HG02678 (cell line): ENCODE results near the gene RELT.
"Not testable (repeated sequence)": the region's sequence is repeated elsewhere in the genome, so short reads cannot be mapped to it uniquely, and the experiment has no call there.

ENCODE experiments used
- ATAC-seq: cut with Tn5 transposase; IDR thresholded peaks from one replicate; pipeline ENCODE4 v1.9.1; 2021; ENCODE audit warnings: mild to moderate bottlenecking, moderate library complexity; ENCODE audit not compliant: unreplicated experiment

The RELT gene

DNA sequence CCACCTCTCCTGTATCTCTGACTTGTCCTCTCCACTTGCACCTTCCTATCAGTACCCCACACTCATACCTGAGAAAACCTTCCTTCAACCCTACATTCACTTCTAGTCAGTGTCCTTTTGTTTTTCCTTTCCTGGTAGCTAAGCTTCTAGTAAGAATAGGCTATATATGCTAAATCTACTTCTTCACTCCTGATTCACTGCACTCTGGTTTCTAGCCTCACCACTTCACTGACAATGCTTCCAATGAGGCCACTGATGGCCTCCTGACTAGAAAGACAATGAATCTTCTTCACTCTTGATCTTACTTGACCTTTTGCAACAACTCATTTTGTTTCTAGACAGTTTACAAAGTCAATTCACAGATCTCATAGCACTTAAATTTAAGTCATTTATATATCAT, 52.0 kb downstream of the RELT start:
- ATAC-seq = no peak

DNA sequence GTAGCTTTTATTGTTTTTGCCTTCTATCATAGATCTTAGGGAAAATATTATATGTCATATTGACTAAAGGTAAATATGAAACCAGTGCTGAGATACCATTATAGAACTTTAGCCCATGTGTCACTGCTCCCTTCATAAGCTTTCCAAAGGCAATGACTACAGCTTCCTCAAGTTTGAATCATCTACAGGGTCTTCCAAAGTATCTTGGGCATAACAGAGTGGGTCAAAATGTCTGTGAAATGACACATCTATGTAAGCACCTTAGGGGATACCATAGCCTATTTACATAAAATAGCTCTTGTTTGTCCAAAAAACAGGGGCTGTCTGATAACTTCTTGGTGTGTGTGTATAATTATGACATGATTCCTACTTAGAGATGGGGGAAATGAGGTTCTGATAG, 52.5 kb downstream of the RELT start:
- no peak for ATAC-seq

DNA sequence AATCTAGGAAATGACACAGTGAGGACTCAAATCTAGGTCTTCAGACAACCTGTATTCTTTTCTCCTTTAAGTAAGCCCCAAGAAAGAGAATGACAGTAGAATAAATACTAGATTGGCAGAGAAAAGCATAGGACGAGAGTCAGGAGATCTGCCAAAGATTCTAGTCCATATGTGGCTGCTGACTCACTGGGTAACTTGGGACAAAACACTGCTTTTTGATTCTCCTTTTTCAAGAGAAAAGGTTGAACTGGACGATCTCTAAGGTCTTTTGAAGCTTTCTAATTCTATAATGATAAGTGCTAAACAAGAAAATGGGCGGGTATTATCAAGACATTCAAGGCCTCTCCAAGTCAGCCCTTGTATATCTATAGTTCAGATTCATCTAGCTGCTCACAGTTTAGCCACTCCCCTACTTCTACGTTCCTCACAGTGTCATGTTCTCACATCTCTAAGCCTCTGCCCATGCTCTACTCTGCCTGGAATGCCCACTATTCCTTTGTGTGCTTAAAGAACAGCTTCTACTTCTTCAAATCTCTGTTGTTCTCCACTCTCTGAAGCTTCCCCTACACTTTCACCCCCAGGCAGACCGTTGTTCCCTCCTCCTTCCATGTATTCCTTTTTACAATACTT, 53.0 kb downstream of the RELT start:
- ATAC-seq = no peak

GRCh38 chr11:73430326-73430725, 54.1 kb downstream of the RELT start:
- ATAC-seq = no peak

- no peak for ATAC-seq
These were observed 55.2 kb downstream of the RELT start for GRCh38 chr11:73431396-73431795.

DNA sequence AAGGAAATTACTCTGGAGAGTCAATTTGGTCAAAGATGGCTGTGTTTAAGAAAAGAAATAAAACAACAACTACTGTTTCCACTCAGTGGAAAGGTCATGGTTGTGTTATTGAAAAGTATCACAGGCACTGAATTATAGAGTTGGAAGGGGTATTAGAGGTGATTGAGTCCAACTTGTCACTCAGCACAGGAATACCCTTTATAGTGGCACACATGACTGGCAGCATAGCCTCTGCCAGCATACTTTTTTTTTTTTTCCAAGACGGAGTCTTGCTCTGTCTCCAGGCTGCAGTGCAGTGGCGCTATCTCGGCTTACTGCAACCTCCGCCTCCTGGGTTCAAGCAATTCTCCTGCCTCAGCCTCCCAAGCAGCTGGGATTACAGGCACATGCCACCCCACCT, 60.7 kb downstream of the RELT start:
- ATAC-seq = not testable (repeated sequence)

DNA sequence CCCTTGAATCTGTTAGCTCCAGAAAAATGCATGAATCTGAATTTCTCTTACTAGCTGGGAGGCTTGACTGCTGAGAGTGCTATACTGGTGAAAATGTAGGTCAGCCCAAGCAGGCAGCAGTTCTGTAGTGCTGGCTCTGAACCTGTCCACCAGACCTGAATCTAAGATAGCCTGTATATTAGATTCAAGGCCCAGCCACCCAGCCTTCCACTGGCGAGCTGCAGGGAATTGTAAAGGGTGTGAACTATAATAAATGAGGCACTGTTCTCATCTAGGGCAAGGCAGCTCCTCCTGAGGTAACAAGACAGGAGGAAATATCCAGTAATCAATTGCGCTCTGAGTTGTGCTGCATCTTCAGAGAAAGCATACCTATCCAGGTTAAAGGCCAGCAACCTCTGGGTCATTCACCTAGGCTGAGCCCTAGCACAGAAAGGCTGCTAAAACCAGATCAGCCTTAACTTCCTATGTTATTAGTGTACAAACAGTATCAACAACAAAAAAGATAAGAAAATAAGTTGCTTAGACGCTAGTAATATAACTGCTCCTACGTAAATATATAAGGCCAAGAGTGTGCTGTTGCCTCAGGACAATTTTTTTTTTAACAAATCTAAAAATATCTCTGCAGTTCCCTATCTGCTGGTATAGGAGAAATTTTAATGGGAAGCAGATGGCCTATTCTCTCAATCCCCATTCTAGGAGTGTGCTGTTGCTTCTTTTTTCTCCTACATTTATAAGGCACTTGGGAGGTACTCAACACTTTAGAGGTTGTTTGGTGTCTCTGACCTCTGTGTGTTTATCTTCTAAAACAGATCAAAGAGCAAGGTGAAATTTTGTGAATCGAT, 63.0 kb downstream of the RELT start:
- no peak for ATAC-seq

GRCh38 chr11:73445980-73446379, 69.8 kb downstream of the RELT start:
- no peak for ATAC-seq

- no peak for ATAC-seq
These were observed 70.6 kb downstream of the RELT start for GRCh38 chr11:73446766-73447165.
